ENCODE data around the gene EPB41L5.

DNA sequence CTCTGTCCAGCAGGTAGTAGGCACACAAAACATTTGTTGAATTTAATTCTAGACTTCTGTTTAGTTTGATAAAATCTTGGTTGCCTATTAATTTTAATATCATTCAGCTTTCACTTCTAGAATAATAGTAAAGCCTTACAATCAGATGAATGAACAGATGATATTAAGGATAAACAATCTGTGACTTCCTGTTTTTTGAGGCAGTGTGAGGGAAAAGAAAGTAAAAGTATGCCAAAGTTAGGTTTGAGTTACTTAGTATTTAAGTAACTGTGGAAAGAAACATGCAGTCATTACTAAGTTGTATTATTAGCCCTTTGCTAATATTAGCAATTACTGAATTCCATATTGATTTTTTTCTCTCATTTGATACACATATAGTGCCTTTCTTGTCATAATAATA is 31.5 kb downstream of the EPB41L5 start:
- TF ChIP-seq CTCF (IDR thresholded peaks at IDR 0.05; ENCODE audit: low read length) (no peak), EZH2 (optimal IDR thresholded peaks at IDR 0.05; ENCODE audit: low read depth, low read length) (no peak), EZH2phosphoT487 (IDR thresholded peaks at IDR 0.05; ENCODE audit: low read length) (no peak)
